ENCODE results near the gene TBC1D5. TPM values are rescaled to one million over a fixed set of nuclear protein-coding genes. Genes with fewer than 3 reads are reported as not detected.

Gene TBC1D5
- total and polyA plus RNA-seq, 2 of the 8 experiments (the other 6 are each of a cell fraction or from before 2014, with no cell fraction given): 11.0 to 22.9 TPM

DNA sequence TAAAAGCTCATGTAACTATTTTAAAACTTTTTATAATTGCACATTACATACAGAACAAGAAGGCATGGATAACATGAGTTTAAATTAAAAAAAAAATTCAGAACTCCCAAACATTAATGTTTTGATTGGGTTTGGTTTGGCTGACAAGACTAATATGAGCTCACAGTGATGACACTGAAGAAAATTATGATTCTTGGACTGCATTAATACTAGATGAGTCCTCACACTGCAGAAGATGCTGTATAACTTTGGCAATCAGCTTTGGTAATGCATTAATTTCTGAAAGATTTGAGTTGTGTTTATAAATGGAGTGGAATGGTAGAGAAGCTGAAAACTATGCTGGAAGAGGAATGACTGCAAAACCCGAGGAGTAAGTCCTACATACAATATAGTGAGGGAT lies 498.8 kb downstream of the TBC1D5 start:
- POLR2A ChIA-PET (ENCODE audit: partially characterized antibody): no interaction called here
- H3K14ac ChIP-seq (ENCODE audit: insufficient read length): no peak overlapping the region

More for the DNA sequence above, 498.8 kb downstream of the TBC1D5 start:
- no peak overlapping the region for H2BK20ac ChIP-seq (ENCODE audit: low read length)
- no peak overlapping the region for H4K5ac ChIP-seq (ENCODE audit: insufficient read length, low read depth, low read length)
- H3K4ac ChIP-seq (replicated peaks; ENCODE audit: insufficient read length, low read depth, low read length): no peak overlapping the region
- no peaks in the 10 kb centered on the region for H3K4me1 ChIP-seq (replicated peaks in 1 of 4; ENCODE audit: control insufficient read depth in 3 of 4, insufficient read depth in 4 of 4, low read length in 3 of 4)
- no peak for DNase-seq (ENCODE audit: low read depth in 1 of 2, low spot score in 2 of 2)
- no peaks in the 10 kb centered on the region for H4K20me1 ChIP-seq (replicated peaks in 1 of 2; ENCODE audit: control insufficient read depth in 1 of 2, insufficient read depth in 2 of 2, low read length in 2 of 2)
- H4K8ac ChIP-seq (ENCODE audit: extremely low read depth, insufficient read depth, low read length): no peak overlapping the region
- CTCF ChIA-PET (ENCODE audit: partially characterized antibody): interaction anchor here (1.2 kb wide), 1 partner anchor 170 kb away, joined by 3 read pairs; no protein-coding TSS in a partner anchor
- no peak overlapping the region for H2AFZ ChIP-seq (ENCODE audit: low read length)
- H3K23ac ChIP-seq (ENCODE audit: insufficient read length): no peak overlapping the region
- no peaks in the 10 kb centered on the region for H3K79me2 ChIP-seq (ENCODE audit: control insufficient read depth in 1 of 2, insufficient read depth in 2 of 2, low read length in 2 of 2)
- no peak overlapping the region for H2BK12ac ChIP-seq (ENCODE audit: low read depth, low read length)
- H3K18ac ChIP-seq (ENCODE audit: extremely low read depth, low read length): no peak overlapping the region
- FAIRE-seq: no peak
- H3K56ac ChIP-seq (replicated peaks; ENCODE audit: insufficient read length, low read depth, low read length): no peak overlapping the region
- H2BK120ac ChIP-seq (replicated peaks; ENCODE audit: low read depth, low read length): no peak overlapping the region
- no peak overlapping the region for H4K91ac ChIP-seq (replicated peaks; ENCODE audit: insufficient read length, low read length)
- no peaks in the 10 kb centered on the region for H3K27me3 ChIP-seq (replicated peaks in 1 of 4; ENCODE audit: control insufficient read depth in 3 of 4, extremely low read depth in 1 of 4, insufficient read depth in 3 of 4, low read length in 3 of 4)
- H2BK5ac ChIP-seq (ENCODE audit: low read depth, low read length): no peak overlapping the region
- no peak overlapping the region for H3K4me2 ChIP-seq (ENCODE audit: insufficient read depth in 1 of 2, low read depth in 2 of 2, low read length in 2 of 2)
- no peak overlapping the region for H3K9ac ChIP-seq (replicated peaks in 1 of 4; ENCODE audit: extremely low read depth in 1 of 4, low read depth in 3 of 4, low read length in 3 of 4)
- H3K4me3 ChIP-seq (ENCODE audit: extremely low read depth in 1 of 4, insufficient read depth in 2 of 4, low read depth in 3 of 4, low read length in 4 of 4): no peak overlapping the region
- H2AK5ac ChIP-seq (ENCODE audit: low read depth, low read length): no peak overlapping the region
- H3K36me3 ChIP-seq (ENCODE audit: control insufficient read depth in 2 of 4, insufficient read depth in 4 of 4, low read length in 3 of 4): no peaks in the 10 kb centered on the region
- no peak overlapping the region for H3K27ac ChIP-seq (ENCODE audit: low read depth, low read length)
- H2BK15ac ChIP-seq (ENCODE audit: low read length): no peak overlapping the region
- no peaks in the 10 kb centered on the region for H3K79me1 ChIP-seq (ENCODE audit: low read depth, low read length)
- 88% methylated on average over 1 of the region's 1 CpG; no CpG with 5 or more reads in 1 of the 2 experiments for WGBS, 2 experiments (ENCODE audit: extremely low coverage in 1 of 2, insufficient coverage in 1 of 2, insufficient read length in 1 of 2, insufficient replicate concordance in 2 of 2, low coverage in 1 of 2, low lambda C conversion rate in 2 of 2, missing lambda C conversion rate in 1 of 2)
- TF ChIP-seq, protein P1, sequence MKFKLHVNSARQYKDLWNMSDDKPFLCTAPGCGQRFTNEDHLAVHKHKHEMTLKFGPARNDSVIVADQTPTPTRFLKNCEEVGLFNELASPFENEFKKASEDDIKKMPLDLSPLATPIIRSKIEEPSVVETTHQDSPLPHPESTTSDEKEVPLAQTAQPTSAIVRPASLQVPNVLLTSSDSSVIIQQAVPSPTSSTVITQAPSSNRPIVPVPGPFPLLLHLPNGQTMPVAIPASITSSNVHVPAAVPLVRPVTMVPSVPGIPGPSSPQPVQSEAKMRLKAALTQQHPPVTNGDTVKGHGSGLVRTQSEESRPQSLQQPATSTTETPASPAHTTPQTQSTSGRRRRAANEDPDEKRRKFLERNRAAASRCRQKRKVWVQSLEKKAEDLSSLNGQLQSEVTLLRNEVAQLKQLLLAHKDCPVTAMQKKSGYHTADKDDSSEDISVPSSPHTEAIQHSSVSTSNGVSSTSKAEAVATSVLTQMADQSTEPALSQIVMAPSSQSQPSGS (IDR thresholded peaks at IDR 0.05; ENCODE audit: low read length): no peak
- TF ChIP-seq BACH1 (IDR thresholded peaks at IDR 0.05; ENCODE audit: low read length) (no peak), MAFK (IDR thresholded peaks at IDR 0.05; ENCODE audit: low read depth, low read length) (no peak), SP1 (IDR thresholded peaks at IDR 0.05; ENCODE audit: low read depth, low read length) (no peak), HDAC6 (IDR thresholded peaks at IDR 0.05; ENCODE audit: low read depth, low read length) (no peak), JUND (IDR thresholded peaks at IDR 0.05; ENCODE audit: low read length) (no peak)
- TF ChIP-seq, protein P2, sequence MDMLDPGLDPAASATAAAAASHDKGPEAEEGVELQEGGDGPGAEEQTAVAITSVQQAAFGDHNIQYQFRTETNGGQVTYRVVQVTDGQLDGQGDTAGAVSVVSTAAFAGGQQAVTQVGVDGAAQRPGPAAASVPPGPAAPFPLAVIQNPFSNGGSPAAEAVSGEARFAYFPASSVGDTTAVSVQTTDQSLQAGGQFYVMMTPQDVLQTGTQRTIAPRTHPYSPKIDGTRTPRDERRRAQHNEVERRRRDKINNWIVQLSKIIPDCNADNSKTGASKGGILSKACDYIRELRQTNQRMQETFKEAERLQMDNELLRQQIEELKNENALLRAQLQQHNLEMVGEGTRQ (IDR thresholded peaks at IDR 0.05; ENCODE audit: low read length): no peak
- TF ChIP-seq, protein P3, sequence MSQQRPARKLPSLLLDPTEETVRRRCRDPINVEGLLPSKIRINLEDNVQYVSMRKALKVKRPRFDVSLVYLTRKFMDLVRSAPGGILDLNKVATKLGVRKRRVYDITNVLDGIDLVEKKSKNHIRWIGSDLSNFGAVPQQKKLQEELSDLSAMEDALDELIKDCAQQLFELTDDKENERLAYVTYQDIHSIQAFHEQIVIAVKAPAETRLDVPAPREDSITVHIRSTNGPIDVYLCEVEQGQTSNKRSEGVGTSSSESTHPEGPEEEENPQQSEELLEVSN (IDR thresholded peaks at IDR 0.05): no peak
- TF ChIP-seq, protein P4, sequence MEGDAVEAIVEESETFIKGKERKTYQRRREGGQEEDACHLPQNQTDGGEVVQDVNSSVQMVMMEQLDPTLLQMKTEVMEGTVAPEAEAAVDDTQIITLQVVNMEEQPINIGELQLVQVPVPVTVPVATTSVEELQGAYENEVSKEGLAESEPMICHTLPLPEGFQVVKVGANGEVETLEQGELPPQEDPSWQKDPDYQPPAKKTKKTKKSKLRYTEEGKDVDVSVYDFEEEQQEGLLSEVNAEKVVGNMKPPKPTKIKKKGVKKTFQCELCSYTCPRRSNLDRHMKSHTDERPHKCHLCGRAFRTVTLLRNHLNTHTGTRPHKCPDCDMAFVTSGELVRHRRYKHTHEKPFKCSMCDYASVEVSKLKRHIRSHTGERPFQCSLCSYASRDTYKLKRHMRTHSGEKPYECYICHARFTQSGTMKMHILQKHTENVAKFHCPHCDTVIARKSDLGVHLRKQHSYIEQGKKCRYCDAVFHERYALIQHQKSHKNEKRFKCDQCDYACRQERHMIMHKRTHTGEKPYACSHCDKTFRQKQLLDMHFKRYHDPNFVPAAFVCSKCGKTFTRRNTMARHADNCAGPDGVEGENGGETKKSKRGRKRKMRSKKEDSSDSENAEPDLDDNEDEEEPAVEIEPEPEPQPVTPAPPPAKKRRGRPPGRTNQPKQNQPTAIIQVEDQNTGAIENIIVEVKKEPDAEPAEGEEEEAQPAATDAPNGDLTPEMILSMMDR (IDR thresholded peaks at IDR 0.05; ENCODE audit: control extremely low read depth in 1 of 3, insufficient read depth in 1 of 3, low read depth in 1 of 3, low read length in 3 of 3): no peak
- H3K23me2 ChIP-seq (ENCODE audit: low read depth, low read length): no peaks in the 10 kb centered on the region
- no peaks in the 10 kb centered on the region for H3K9me3 ChIP-seq (ENCODE audit: insufficient read depth in 2 of 2, low read depth in 1 of 2, low read length in 1 of 2)
